ENCODE measurements around the gene PLEKHM1. TPM values are rescaled to one million over a fixed set of nuclear protein-coding genes. Genes with fewer than 3 reads are reported as not detected.

The PLEKHM1 gene
- total and polyA plus RNA-seq, 2 of the 13 experiments (the other 11 are each of a cell fraction or from before 2014, with no cell fraction given): 7.6 to 13.5 TPM

DNA sequence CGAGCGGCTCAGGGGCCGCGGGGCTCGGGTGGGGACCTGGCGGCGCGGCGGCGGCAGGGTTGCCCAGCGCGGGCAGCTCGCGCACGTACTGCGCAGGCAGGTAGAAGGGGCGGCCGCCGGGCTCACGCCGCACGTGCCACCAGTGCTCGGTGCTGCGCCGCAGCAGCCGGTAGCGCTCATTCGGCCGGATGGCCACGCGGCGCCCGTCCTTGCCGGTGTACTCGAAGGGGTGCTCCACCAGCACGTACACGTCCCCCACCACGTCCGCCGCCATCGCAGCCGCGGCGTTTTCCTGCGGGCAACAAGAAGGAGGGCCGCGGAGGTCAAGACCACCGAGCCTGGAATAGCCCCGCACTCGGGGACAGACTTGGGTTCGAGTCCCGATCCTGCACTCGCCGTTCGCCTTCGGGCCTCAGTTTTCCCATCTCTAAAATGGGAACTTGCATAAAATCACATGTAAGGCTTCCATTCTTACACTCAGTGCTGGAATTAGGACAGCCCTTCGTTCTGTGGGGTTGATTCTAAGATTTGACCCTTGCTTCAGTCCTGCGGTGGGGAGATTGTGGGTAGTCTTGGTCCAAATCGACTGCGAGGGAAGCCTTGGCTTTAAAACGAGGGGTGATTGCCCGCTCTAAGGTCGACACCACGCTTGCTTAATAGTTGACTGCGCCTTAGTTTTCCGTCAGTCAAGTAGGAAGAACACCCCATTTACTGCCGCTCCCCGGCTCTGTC lies 60.3 kb downstream of the PLEKHM1 start:
- no TSS peak for BruUV-seq (replicated peaks)
- ChIA-PET CTCF (ENCODE audit: low intra/inter-chr PET ratio, low total read pairs) (no interaction called here), POLR2A (interaction anchor here (1.3 to 1.6 kb wide), 2 partner anchors 24 to 282 kb away, joined by 3 to 4 read pairs; partner anchors contain the start of gene HEXIM1)
- ATAC-seq: no peak
- Histone ChIP-seq H3K9me3 (ENCODE audit: low read length) (no peaks in the 10 kb centered on the region), H3K79me2 (ENCODE audit: insufficient read depth, low read length) (peaks cover under 1% of the 10 kb centered on the region), H4K20me1 (ENCODE audit: insufficient read depth, low read length) (0 out of 2 replicates have a peak, but pooled peaks cover 4% of the 10 kb centered on the region), H3K27ac (ENCODE audit: extremely low read length, insufficient read depth, low read length) (no peak overlapping the region), H3K36me3 (replicated peaks in 1 of 2; ENCODE audit: control insufficient read depth in 1 of 2, insufficient read depth in 2 of 2, low read length in 2 of 2) (no peaks in the 10 kb centered on the region), H3K4me1 (ENCODE audit: insufficient read depth, low read length) (peaks cover 57% of the 10 kb centered on the region), H3K4me3 (replicated peaks in 1 of 3; ENCODE audit: insufficient read depth in 1 of 3, low read depth in 2 of 3, low read length in 3 of 3) (peak overlapping the region; percentile 50 to 82 (median 66); a peak in 3 of 6 replicates), H3K4me2 (ENCODE audit: low read depth, low read length) (peak overlapping the region; percentile 93), H2AFZ (ENCODE audit: low read length) (no peak overlapping the region), H3K9ac (ENCODE audit: insufficient read depth, low read depth, low read length) (no peak overlapping the region), H3K27me3 (ENCODE audit: control insufficient read depth in 1 of 2, insufficient read depth in 2 of 2, low read length in 2 of 2) (peaks cover 2 to 43% of the 10 kb centered on the region in 2 experiments; a peak in 4 of 5 replicates)
- DNase-seq (ENCODE audit: low spot score): no peak
- 62% methylated on average over 55 of the region's 68 CpGs for WGBS (ENCODE audit: low lambda C conversion rate)
- in situ Hi-C loops (cut with HindIII; ENCODE audit: extremely low pct_ligation_motif_present, low pct_unique_long_range_greater_than_20kb) (no loop called here), intact Hi-C loops (cut with micrococcal nuclease; ENCODE audit: unreplicated experiment) (no loop called here)
- FAIRE-seq: no peak
- TF ChIP-seq ZNF446 (CRISPR knock-in tag; IDR thresholded peaks at IDR 0.05) (no peak), ZNF101 (CRISPR knock-in tag; IDR thresholded peaks at IDR 0.05; ENCODE audit: borderline replicate concordance, low read depth) (no peak), ZNF777 (CRISPR knock-in tag; IDR thresholded peaks at IDR 0.05) (peak; percentile 84; the same call in 1 of the 2 replicates), ZNF773 (CRISPR knock-in tag; IDR thresholded peaks at IDR 0.05; ENCODE audit: borderline replicate concordance) (no peak), CHCHD3 (CRISPR knock-in tag; IDR thresholded peaks at IDR 0.05) (no peak; the same call in 1 of the 2 replicates), HNRNPLL (IDR thresholded peaks at IDR 0.05; ENCODE audit: low read depth, low read length, poor library complexity, severe bottlenecking) (no peak), ADNP (CRISPR knock-in tag; IDR thresholded peaks at IDR 0.05) (peak; percentile 91), KAT2B (IDR thresholded peaks at IDR 0.05; ENCODE audit: borderline replicate concordance, low read depth, low read length) (no peak), ZNF616 (CRISPR knock-in tag; IDR thresholded peaks at IDR 0.05; ENCODE audit: low read depth) (no peak), MAFK (conservative IDR thresholded peaks at IDR 0.05 in 1 of 2, IDR thresholded peaks at IDR 0.05 in 1 of 2; ENCODE audit: low read length in 2 of 2) (no peak), ZNF556 (CRISPR knock-in tag; IDR thresholded peaks at IDR 0.05; ENCODE audit: borderline replicate concordance) (no peak)
- TF ChIP-seq, protein P1, sequence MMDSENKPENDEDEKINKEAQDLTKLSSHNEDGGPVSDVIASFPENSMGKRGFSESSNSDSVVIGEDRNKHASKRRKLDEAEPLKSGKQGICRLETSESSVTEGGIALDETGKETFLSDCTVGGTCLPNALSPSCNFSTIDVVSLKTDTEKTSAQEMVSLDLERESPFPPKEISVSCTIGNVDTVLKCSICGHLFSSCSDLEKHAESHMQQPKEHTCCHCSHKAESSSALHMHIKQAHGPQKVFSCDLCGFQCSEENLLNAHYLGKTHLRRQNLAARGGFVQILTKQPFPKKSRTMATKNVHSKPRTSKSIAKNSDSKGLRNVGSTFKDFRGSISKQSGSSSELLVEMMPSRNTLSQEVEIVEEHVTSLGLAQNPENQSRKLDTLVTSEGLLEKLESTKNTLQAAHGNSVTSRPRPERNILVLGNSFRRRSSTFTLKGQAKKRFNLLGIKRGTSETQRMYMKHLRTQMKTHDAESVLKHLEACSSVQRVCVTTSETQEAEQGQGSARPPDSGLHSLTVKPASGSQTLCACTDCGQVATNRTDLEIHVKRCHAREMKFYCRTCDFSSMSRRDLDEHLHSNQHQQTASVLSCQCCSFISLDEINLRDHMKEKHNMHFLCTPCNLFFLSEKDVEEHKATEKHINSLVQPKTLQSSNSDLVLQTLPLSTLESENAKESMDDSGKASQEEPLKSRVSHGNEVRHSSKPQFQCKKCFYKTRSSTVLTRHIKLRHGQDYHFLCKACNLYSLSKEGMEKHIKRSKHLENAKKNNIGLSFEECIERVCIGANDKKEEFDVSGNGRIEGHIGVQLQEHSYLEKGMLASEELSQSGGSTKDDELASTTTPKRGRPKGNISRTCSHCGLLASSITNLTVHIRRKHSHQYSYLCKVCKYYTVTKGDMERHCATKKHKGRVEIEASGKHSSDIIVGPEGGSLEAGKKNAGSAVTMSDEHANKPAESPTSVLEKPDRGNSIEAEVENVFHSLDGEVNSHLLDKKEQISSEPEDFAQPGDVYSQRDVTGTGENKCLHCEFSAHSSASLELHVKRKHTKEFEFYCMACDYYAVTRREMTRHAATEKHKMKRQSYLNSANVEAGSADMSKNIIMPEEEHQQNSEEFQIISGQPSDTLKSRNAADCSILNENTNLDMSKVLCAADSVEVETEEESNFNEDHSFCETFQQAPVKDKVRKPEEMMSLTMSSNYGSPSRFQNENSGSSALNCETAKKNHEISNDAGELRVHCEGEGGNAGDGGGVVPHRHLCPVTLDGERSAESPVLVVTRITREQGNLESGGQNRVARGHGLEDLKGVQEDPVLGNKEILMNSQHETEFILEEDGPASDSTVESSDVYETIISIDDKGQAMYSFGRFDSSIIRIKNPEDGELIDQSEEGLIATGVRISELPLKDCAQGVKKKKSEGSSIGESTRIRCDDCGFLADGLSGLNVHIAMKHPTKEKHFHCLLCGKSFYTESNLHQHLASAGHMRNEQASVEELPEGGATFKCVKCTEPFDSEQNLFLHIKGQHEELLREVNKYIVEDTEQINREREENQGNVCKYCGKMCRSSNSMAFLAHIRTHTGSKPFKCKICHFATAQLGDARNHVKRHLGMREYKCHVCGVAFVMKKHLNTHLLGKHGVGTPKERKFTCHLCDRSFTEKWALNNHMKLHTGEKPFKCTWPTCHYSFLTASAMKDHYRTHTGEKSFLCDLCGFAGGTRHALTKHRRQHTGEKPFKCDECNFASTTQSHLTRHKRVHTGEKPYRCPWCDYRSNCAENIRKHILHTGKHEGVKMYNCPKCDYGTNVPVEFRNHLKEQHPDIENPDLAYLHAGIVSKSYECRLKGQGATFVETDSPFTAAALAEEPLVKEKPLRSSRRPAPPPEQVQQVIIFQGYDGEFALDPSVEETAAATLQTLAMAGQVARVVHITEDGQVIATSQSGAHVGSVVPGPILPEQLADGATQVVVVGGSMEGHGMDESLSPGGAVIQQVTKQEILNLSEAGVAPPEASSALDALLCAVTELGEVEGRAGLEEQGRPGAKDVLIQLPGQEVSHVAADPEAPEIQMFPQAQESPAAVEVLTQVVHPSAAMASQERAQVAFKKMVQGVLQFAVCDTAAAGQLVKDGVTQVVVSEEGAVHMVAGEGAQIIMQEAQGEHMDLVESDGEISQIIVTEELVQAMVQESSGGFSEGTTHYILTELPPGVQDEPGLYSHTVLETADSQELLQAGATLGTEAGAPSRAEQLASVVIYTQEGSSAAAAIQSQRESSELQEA (CRISPR knock-in tag; IDR thresholded peaks at IDR 0.05; ENCODE audit: not compliant biosample characterization): peak; percentile 52
- TF ChIP-seq, protein P2, sequence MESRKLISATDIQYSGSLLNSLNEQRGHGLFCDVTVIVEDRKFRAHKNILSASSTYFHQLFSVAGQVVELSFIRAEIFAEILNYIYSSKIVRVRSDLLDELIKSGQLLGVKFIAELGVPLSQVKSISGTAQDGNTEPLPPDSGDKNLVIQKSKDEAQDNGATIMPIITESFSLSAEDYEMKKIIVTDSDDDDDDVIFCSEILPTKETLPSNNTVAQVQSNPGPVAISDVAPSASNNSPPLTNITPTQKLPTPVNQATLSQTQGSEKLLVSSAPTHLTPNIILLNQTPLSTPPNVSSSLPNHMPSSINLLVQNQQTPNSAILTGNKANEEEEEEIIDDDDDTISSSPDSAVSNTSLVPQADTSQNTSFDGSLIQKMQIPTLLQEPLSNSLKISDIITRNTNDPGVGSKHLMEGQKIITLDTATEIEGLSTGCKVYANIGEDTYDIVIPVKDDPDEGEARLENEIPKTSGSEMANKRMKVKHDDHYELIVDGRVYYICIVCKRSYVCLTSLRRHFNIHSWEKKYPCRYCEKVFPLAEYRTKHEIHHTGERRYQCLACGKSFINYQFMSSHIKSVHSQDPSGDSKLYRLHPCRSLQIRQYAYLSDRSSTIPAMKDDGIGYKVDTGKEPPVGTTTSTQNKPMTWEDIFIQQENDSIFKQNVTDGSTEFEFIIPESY (CRISPR knock-in tag; IDR thresholded peaks at IDR 0.05): 0 out of 2 replicates have a peak, but pooled peaks have one; percentile 22
